ENCODE measurements around the gene PFN4. TPM values are rescaled to one million over a fixed set of nuclear protein-coding genes. Genes with fewer than 3 reads are reported as not detected.

PFN4 gene
- total RNA-seq, 4 donors from 2014 or later: 0.80 TPM; not detected in 3

DNA sequence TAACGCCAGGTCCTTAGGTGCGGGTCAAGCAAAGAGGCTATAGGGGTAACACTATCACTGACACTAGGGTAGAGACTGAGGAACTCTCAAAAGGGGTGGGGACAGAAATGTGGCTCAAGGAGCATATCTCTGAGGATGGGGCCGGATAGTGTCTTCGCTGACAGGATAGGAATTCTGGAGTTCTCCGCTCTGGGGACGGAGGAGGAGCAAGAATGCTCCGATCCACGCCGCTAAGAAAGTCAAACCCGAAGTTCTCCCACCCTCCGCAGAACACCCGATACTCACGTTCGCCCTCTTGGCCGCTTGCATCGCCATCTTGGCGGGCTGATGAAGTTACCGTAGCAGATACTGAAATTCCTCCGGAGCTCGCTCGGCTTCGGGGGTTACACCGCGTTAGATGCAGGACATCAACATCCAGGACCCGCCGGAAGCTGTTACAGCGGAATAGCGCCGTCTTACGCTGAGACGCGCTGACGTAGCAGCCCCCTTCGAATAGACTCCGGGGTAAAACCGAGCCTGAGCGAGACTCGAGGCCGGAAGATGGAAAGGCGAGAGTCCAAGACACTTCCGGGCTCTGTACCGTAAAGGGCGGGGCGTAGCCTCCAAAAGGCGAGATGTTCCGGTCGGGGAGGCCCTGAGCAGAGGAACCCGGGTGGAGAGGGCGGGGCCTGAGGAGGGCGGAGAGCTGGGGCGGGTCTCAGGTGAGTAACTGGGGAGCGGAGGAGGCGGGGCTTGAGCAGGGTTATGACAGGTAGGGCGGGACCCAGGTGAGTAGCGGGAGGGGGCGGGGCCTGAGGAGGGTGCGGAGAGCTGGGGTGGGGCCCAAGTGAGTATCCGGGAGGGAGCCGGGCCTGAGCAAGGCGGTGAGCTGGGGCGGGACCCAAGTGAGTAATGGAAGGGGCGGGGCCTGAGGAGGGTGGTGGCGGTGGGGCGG is 47.0 kb downstream of the PFN4 start, which contains the start of gene SF3B6:
Gene SF3B6 (minus strand): TSS at position 412 of the 934 bp plus-strand sequence. CDS start 97 bp downstream, at position 315.
- H3K27ac ChIP-seq: peak within 1 kb of the TSS; percentile 90 to 97 (median 93)
- H3K9me3 ChIP-seq: no peaks in the 10 kb centered on the region
- peaks cover 9 to 30% (median 16%) of the 10 kb centered on the region in 4 donors for H3K4me1 ChIP-seq
- 0 to 1% methylated on average over 3 to 62 of the region's 64 CpGs for WGBS, 2 donors (ENCODE audit: low coverage in 1 of 2)
- peak within 1 kb of the TSS; percentile 55 to 66 (median 60) for H3K4me3 ChIP-seq
- peak; percentile 100 for DNase-seq
- intact Hi-C loops (cut with DNase I; ENCODE audit: low total_unique reads) (no loop called here), in situ Hi-C loops (cut with MboI; ENCODE audit: low pct_ligation_motif_present in 1 of 4, low pct_unique_long_range_greater_than_20kb in 1 of 4, low sequenced_read_pairs in 3 of 4) (loop anchor here in 1 of 4 donors (10.0 kb wide), 1 partner anchor 151 kb away; the partner anchor contains the start of gene ATAD2B)
- H3K36me3 ChIP-seq: peaks cover 0 to 22% (median 0%) of the 10 kb centered on the region in 4 donors
- peak; percentile 84 to 93 (median 86) for TF ChIP-seq POLR2AphosphoS5 (IDR thresholded peaks at IDR 0.05)
- TF ChIP-seq EP300 (IDR thresholded peaks at IDR 0.05; ENCODE audit: low read depth): no peak
- no peak for TF ChIP-seq CTCF (IDR thresholded peaks at IDR 0.05)
- TF ChIP-seq POLR2A (IDR thresholded peaks at IDR 0.05): peak; percentile 76
- H3K27me3 ChIP-seq: no peaks in the 10 kb centered on the region

GRCh38 chr2:24075259-24075658 is 47.9 kb downstream of the PFN4 start:
- Histone ChIP-seq H3K4me3 (peak overlapping the region in 3 of 4 donors; percentile 55 to 60 (median 60)), H3K9me3 (no peaks in the 10 kb centered on the region), H3K36me3 (peaks cover 0 to 22% (median 2%) of the 10 kb centered on the region in 4 donors), H3K27me3 (no peaks in the 10 kb centered on the region), H3K27ac (peak overlapping the region; percentile 90 to 97 (median 93)), H3K4me1 (peaks cover 9 to 30% (median 16%) of the 10 kb centered on the region in 4 donors)
- intact Hi-C loops (cut with DNase I; ENCODE audit: low total_unique reads): no loop called here
- TF ChIP-seq POLR2AphosphoS5 (IDR thresholded peaks at IDR 0.05): no peak
- TF ChIP-seq CTCF (IDR thresholded peaks at IDR 0.05): no peak
- TF ChIP-seq POLR2A (IDR thresholded peaks at IDR 0.05): no peak
- TF ChIP-seq EP300 (IDR thresholded peaks at IDR 0.05; ENCODE audit: low read depth): no peak
- 51 to 58% methylated on average over 5 of the region's 5 CpGs for whole genome bisulfite sequencing, 2 donors (ENCODE audit: low coverage in 1 of 2)
- no peak for DNase-seq
- in situ Hi-C loops (cut with MboI; ENCODE audit: low pct_ligation_motif_present in 1 of 4, low pct_unique_long_range_greater_than_20kb in 1 of 4, low sequenced_read_pairs in 3 of 4): loop anchor here in 1 of 4 donors (10.0 kb wide), 1 partner anchor 150 kb away; the partner anchor contains the start of gene ATAD2B

GRCh38 chr2:24073816-24074215 is 49.3 kb downstream of the PFN4 start:
- in situ Hi-C loops (cut with MboI; ENCODE audit: low pct_ligation_motif_present in 1 of 4, low pct_unique_long_range_greater_than_20kb in 1 of 4, low sequenced_read_pairs in 3 of 4): loop anchor here in 1 of 4 donors (10.0 kb wide), 1 partner anchor 149 kb away; the partner anchor contains the start of gene ATAD2B

More at GRCh38 chr2:24073816-24074215, 49.3 kb downstream of the PFN4 start:
- H3K27ac ChIP-seq: no peak overlapping the region
- no peaks in the 10 kb centered on the region for H3K27me3 ChIP-seq
- intact Hi-C loops (cut with DNase I; ENCODE audit: low total_unique reads): no loop called here
- no peak for DNase-seq
- peaks cover 0 to 22% (median 5%) of the 10 kb centered on the region in 4 donors for H3K36me3 ChIP-seq
- 82 to 85% methylated on average over 6 of the region's 6 CpGs for WGBS, 2 donors (ENCODE audit: low coverage in 1 of 2)
- H3K4me3 ChIP-seq: no peak overlapping the region
- TF ChIP-seq POLR2AphosphoS5 (IDR thresholded peaks at IDR 0.05): no peak
- no peak for TF ChIP-seq EP300 (IDR thresholded peaks at IDR 0.05; ENCODE audit: low read depth)
- no peak for TF ChIP-seq CTCF (IDR thresholded peaks at IDR 0.05)
- TF ChIP-seq POLR2A (IDR thresholded peaks at IDR 0.05): no peak
- peaks cover 9 to 30% (median 16%) of the 10 kb centered on the region in 4 donors for H3K4me1 ChIP-seq
- H3K9me3 ChIP-seq: no peaks in the 10 kb centered on the region
